ES-I3 (cell line): ENCODE data around the gene SSTR5.

ENCODE experiments used
- H3K36me3 ChIP-seq: 2 replicates; pipeline ENCODE4 v1.6.1; 2013; ENCODE audit warnings: mild to moderate bottlenecking, low read length, control low read depth, moderate library complexity; ENCODE audit not compliant: insufficient read depth
- H3K4me1 ChIP-seq: 2 replicates; pipeline ENCODE4 v1.6.1; 2013; ENCODE audit warnings: mild to moderate bottlenecking, control low read depth, low read length; ENCODE audit not compliant: insufficient read depth
- H3K9ac ChIP-seq: 2 replicates; pipeline ENCODE4 v1.6.1; 2013; ENCODE audit warnings: low read depth, mild to moderate bottlenecking, low read length, moderate library complexity
- H3K9me3 ChIP-seq: 2 replicates; pipeline ENCODE4 v1.6.1; 2013; ENCODE audit warnings: mild to moderate bottlenecking, low read length, moderate library complexity; ENCODE audit not compliant: control insufficient read depth, insufficient read depth

Gene SSTR5

DNA sequence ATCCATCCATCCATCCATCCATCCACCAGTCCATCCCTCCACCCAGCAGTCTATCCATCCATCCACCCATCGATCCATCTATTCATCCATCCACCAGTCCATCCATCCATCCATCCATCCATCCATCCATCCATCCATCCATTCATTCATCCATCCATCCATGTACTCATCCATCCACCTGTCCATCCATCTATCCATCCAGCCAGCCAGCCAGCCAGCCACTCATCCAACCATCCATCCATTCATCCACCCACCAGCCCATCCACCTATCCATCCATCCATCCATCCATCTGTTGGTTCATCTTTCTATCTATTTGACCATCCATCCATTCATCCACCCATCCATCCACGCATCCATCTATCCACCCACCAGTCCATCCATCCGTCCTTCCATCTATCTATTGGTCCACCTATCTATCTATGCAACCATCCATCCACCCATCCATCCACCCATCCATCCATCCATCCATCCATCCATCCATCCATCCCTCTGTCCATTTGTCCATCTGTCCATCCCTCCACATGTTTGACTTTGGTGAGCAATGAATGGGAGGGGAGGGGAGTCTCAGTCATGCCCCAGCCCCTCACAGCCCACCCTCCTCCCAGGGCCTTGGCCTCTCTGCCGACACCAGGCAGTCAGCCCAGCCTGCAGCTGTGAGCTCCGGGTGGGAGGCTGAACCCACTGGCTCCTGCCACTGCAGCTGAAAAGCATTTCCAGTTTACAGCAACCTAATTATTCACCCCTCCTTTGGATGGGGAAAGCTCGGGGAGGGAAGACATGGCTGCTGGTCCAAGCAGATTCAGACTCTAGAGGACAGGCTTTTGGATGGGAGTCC is 38.1 kb upstream of the SSTR5 start:
- Histone ChIP-seq H3K9ac (no peak overlapping the region), H3K9me3 (no peaks in the 10 kb centered on the region), H3K4me1 (peaks cover 7% of the 10 kb centered on the region; the same call in 1 of the 2 replicates), H3K36me3 (no peaks in the 10 kb centered on the region)

- H3K4me1 ChIP-seq: peaks cover 7% of the 10 kb centered on the region; the same call in 1 of the 2 replicates
Observed at GRCh38 chr16:1035066-1035415, 37.5 kb upstream of the SSTR5 start.

DNA sequence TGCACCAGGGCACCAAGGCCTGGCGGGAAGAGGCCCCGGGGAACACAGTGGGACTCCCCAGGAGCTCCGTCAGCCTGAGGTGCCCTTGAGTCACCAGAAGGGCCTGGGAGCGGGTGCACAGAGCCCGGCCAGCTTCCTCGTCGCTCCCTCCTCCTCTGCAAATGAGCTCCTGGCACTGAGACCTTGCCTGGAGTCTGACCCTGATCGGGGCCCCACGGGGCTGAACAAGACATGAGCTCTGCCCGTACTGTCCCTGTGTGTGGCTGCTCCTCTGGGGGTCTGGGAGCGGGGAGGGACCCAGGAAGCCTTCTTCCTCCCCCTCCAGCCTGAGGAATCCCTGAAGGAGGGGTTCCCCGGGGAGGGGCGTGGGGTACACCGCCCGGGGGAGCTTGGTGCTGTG is 36.4 kb upstream of the SSTR5 start:
- Histone ChIP-seq H3K9ac (no peak overlapping the region), H3K9me3 (no peaks in the 10 kb centered on the region), H3K36me3 (no peaks in the 10 kb centered on the region), H3K4me1 (peaks cover 7% of the 10 kb centered on the region; the same call in 1 of the 2 replicates)

More at GRCh38 chr16:1035066-1035415, 37.5 kb upstream of the SSTR5 start:
- H3K9me3 ChIP-seq: no peaks in the 10 kb centered on the region
- no peak overlapping the region for H3K9ac ChIP-seq
- no peaks in the 10 kb centered on the region for H3K36me3 ChIP-seq

DNA sequence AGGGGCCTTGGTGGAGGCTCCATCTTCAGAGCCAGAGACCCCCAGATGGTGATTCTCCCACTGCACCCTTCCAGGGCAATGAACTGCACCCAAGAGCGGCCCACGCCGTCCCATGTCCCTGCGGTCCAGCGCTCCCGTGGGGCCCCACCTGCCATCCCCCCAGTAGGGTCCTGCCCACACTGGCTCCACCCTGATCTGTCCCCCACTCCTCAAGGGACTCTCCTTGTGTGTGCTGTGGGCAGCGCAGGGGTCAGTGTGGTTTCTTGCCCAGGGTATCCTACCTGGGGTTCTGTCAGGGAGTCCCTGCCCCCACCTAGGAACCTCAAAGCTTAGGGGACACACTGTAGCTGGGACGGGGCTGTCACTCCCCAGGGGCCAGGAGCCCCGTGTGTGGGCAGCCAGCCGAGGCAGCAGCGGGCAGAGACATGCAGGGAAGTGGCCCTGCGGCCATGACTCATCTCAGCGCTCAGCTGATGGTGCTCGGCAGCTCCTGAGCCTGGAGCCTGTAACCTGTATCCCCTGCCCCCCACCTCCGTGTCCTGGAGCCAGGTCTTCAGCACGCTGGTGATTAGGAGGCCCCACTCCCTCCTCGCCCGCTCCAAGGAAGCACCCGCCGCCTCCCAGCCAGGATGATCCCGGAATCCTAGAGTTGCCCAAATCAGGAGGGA is 35.7 kb upstream of the SSTR5 start:
- Histone ChIP-seq H3K9ac (no peak overlapping the region), H3K9me3 (no peaks in the 10 kb centered on the region), H3K36me3 (no peaks in the 10 kb centered on the region), H3K4me1 (peaks cover 7% of the 10 kb centered on the region; the same call in 1 of the 2 replicates)

DNA sequence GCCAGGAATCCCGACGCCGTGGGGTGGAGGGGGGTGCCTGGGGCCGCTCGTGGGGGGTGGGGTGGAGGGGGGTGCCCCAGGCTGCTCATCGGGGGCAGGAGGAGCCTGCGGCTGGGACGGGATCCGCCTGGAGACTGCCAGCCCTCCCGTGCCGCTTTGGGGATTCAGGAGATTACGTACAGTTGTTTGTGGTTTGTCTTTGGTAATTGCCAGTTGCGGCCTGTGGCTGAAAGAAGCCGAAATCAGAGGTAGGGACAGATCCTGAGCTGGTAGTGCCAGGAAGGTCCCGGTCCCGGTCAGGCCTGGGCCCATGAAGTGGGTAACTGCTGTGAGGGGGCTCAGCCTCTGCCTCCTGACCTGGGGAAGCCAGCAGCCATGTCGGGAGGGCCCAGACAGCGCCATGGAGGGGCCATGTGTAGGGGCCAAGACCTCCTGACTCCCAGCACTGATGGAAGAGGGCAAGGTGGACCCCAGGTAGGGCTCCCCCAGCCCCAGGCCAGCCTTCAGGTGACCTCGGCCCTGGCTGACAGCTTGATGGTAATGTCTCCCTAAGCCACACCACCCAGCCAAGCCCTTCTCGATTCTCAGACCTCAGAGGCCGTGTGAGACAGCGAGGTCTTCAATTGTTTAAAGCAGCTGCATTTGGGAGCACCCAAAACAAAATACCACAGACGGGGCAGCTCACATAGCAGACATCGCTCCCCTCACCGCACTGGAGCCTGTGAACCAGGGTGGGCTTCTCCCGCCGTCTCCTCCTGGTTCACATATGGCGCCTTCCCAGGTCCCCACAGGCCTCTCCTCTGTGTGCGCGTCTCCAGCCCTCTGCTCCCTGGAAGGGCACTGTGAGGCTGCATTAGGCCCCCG is 34.9 kb upstream of the SSTR5 start:
- Histone ChIP-seq H3K36me3 (no peaks in the 10 kb centered on the region), H3K9me3 (no peaks in the 10 kb centered on the region), H3K9ac (no peak overlapping the region), H3K4me1 (peaks cover 7% of the 10 kb centered on the region; the same call in 1 of the 2 replicates)

GRCh38 chr16:1038932-1039331 is 33.6 kb upstream of the SSTR5 start:
- no peaks in the 10 kb centered on the region for H3K9me3 ChIP-seq
- H3K9ac ChIP-seq: no peak overlapping the region
- peaks cover 7% of the 10 kb centered on the region; the same call in 1 of the 2 replicates for H3K4me1 ChIP-seq
- no peaks in the 10 kb centered on the region for H3K36me3 ChIP-seq

DNA sequence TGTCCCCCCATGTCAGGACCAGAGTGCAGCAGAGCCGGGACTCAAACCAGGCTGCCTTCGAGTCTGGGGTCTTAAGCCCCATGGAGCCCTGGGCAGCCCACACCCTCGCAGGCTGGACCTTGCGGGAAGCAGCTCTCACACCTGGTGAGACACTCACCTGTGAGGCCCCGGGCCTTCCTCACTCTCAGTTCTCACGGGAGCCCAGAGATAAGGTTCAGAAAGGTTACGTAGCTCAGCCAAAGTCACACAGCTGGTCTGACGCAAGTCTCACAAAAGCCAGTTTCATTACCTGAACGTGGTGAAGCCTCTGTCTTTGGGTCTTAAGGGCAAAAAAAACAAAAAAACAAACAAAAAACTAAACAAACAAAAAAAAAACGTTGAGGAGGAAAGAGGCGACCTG is 32.8 kb upstream of the SSTR5 start:
- H3K4me1 ChIP-seq: peaks cover 7% of the 10 kb centered on the region; the same call in 1 of the 2 replicates

DNA sequence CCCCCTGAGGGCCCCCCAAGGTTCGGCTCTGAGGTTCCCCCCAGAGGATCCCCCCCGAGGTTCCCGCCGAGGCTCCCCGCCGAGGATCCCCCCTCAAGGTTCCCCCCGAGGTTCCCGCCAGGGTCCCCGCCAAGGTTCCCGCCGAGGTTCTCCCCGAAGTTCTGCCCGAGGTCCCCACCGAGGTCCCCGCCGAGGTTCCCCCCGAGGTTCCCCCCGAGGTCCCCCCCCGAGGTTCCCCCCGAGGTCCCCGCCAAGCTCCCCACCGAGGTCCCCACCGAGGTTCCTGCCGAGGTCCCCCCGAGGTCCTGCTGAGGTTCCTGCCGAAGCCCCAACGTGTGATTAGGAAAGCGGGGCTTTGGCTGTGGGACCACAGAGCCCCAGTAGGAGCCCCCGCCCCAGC is 32.2 kb upstream of the SSTR5 start:
- no peaks in the 10 kb centered on the region for H3K36me3 ChIP-seq
- H3K4me1 ChIP-seq: peaks cover 7% of the 10 kb centered on the region; the same call in 1 of the 2 replicates
- no peak overlapping the region for H3K9ac ChIP-seq
- no peaks in the 10 kb centered on the region for H3K9me3 ChIP-seq

More for the DNA sequence above, 32.8 kb upstream of the SSTR5 start:
- Histone ChIP-seq H3K36me3 (no peaks in the 10 kb centered on the region), H3K9me3 (no peaks in the 10 kb centered on the region), H3K9ac (no peak overlapping the region)

DNA sequence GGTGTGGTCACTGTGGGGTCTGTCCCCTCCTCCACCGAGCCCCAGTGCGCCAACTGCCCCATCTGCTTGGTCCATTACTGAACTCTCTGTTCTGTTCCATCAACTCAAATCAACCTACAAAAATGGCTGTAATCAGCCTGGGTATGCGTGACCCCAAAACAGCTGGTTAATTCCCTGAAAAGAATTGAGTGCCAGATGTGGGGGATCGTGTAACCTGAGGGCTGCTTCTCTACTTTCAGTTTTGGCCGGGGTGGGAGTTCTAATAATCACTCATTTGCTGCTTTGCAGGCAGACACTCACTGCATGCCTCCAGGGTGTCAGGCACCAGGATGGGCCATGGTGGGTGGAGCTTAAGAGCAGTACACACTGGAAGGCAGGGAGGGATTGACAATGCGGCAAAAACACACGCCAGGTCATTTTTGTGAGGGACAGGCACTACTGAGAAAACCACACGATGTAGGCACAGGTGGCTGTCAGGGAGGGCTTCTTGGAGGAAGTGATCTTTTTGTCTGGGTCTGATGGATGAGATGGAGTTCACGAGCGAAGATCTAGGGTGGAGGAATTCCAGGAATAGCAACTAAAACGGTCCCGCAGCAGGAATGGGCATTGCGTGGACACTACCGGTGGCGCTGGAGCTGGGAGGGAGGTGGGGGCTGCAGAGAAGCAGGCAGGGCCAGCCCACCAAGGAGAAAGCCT is 30.4 kb upstream of the SSTR5 start:
- H3K9ac ChIP-seq: no peak overlapping the region
- H3K36me3 ChIP-seq: no peaks in the 10 kb centered on the region
- H3K4me1 ChIP-seq: peaks cover 3% of the 10 kb centered on the region; the same call in 1 of the 2 replicates
- H3K9me3 ChIP-seq: no peaks in the 10 kb centered on the region

DNA sequence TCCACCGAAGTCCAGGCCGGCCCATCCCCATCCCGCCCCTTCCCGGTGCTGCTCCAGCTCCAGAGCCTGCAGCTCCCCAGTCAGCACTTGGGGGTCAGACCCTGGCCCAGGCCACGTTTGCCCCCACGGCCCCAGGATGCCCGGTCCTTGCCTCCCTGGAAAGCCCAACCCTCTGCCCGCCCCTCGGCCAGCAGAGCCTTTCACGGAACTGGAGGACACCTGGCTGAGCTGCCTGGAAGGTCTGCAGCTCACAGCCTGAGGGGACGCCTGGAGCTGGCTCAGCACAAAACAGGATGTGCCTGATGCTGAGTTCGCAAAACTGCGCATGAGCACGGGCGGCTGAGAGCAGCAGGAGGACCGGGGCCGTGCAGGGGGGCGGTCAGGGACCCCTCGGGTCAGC is 29.7 kb upstream of the SSTR5 start:
- no peaks in the 10 kb centered on the region for H3K9me3 ChIP-seq
- H3K4me1 ChIP-seq: no peaks in the 10 kb centered on the region; the same call in 1 of the 2 replicates
- no peaks in the 10 kb centered on the region for H3K36me3 ChIP-seq
- no peak overlapping the region for H3K9ac ChIP-seq

DNA sequence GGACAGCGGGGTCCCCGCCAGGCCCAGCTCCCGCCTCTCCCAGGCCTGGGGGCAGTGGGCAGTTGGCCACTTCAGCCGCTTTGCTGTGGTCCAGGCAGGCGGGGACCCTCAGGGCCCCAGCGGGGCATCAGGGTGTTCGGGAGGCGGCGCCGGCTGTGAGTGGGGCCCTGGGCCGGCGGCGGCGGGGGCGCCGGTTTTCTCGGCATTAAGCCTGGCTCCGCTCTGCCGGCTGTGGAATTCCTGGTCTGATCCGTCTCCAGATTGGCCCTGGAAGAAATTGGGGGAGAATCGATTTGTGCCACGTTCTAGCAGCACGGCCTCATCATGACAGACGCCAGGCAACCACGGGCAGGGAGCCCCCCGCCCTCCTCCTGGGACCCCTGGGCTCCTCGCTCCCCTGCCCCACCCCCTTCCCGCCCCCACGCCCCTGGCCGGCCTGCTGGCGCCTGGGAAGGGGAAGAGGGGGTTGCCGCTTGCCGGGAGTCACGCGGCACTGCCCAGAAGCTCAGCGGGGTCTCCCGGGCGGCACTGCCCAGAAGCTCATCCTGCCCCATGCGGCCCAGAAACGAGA is 28.6 kb upstream of the SSTR5 start:
- peaks cover 4% of the 10 kb centered on the region; the same call in 1 of the 2 replicates for H3K4me1 ChIP-seq
- H3K9me3 ChIP-seq: no peaks in the 10 kb centered on the region
- H3K9ac ChIP-seq: no peak overlapping the region
- no peaks in the 10 kb centered on the region for H3K36me3 ChIP-seq

DNA sequence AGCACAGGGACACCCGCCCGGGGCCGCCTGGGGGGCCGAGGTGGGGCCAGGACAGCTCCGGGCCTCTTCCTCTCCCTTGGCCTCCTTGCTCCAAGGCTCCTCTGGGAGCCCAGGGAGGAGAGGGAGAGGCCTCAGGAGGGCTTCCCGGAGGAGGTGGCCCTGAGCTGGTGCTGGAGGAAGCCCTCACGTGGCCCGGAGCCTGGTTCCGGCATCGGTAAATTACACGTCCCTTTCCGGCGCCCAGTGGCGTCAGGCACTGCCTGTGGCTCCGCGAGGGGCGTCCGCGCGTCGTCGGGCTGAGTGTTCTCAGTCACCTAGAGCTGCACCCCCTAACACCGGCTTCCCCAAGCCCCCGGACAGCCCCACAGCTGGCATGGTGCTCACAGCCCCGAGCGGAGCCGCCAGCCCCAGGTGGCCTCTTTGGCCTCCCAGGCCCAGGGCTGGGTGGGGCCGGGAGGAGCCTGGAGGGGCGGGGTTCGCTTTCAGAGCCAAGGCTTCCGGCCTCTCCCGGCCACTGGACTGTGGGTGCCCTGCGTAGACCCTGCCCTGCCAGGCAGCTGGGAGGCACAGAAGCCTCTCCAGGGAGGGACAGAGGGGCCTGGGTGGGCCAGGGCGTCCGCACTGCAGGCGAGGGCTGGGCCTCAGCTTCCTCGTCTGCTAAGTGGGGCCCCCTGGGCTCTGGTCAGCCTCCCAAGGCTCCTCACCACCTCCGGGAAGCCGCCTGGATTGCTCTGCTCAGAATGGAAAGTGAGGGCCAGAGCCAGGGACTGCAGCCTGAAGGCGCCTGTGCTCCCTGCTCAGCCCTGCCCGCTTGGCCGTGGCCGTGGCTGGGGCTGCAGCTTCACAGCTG is 27.9 kb upstream of the SSTR5 start:
- H3K36me3 ChIP-seq: no peaks in the 10 kb centered on the region
- no peaks in the 10 kb centered on the region for H3K9me3 ChIP-seq
- H3K9ac ChIP-seq: no peak overlapping the region
- H3K4me1 ChIP-seq: peaks cover 4% of the 10 kb centered on the region; the same call in 1 of the 2 replicates
